ENCODE measurements around the gene TRABD.

TRABD gene

GRCh38 chr22:50216055-50216683 lies 30.5 kb downstream of the TRABD start:
- TF ChIP-seq CTCF (IDR thresholded peaks at IDR 0.05; ENCODE audit: low read length) (no peak), EZH2phosphoT487 (IDR thresholded peaks at IDR 0.05; ENCODE audit: low read length) (no peak), EZH2 (optimal IDR thresholded peaks at IDR 0.05; ENCODE audit: low read depth, low read length) (no peak)
- no peaks in the 10 kb centered on the region for H3K27me3 ChIP-seq (replicated peaks; ENCODE audit: insufficient read depth, low read length)
- H3K4me3 ChIP-seq (ENCODE audit: low read length), result no peak overlapping the region
- no peaks in the 10 kb centered on the region for H3K4me1 ChIP-seq (ENCODE audit: low read length)
- H3K79me2 ChIP-seq (ENCODE audit: low read length), result peaks cover 20% of the 10 kb centered on the region
- H3K9me2 ChIP-seq (replicated peaks; ENCODE audit: insufficient read depth, low read length), result no peaks in the 10 kb centered on the region
- no peaks in the 10 kb centered on the region for H3F3A ChIP-seq (ENCODE audit: insufficient read depth, low read length)
- no peak overlapping the region for H3K27ac ChIP-seq (ENCODE audit: low read length)
- DNase-seq, result no peak
- H4K20me1 ChIP-seq (ENCODE audit: insufficient read depth, low read length), result no peaks in the 10 kb centered on the region
- no peak overlapping the region for H3K4me2 ChIP-seq (ENCODE audit: low read depth, low read length)
- H2AFZ ChIP-seq (ENCODE audit: low read length), result no peak overlapping the region
- no peaks in the 10 kb centered on the region for H3K9me3 ChIP-seq (replicated peaks; ENCODE audit: insufficient read depth, low read length)
- H3K9ac ChIP-seq (ENCODE audit: low read length), result no peak overlapping the region
- H3K36me3 ChIP-seq (replicated peaks; ENCODE audit: insufficient read depth, low read length), result no peaks in the 10 kb centered on the region; the same call in 1 of the 2 replicates

DNA sequence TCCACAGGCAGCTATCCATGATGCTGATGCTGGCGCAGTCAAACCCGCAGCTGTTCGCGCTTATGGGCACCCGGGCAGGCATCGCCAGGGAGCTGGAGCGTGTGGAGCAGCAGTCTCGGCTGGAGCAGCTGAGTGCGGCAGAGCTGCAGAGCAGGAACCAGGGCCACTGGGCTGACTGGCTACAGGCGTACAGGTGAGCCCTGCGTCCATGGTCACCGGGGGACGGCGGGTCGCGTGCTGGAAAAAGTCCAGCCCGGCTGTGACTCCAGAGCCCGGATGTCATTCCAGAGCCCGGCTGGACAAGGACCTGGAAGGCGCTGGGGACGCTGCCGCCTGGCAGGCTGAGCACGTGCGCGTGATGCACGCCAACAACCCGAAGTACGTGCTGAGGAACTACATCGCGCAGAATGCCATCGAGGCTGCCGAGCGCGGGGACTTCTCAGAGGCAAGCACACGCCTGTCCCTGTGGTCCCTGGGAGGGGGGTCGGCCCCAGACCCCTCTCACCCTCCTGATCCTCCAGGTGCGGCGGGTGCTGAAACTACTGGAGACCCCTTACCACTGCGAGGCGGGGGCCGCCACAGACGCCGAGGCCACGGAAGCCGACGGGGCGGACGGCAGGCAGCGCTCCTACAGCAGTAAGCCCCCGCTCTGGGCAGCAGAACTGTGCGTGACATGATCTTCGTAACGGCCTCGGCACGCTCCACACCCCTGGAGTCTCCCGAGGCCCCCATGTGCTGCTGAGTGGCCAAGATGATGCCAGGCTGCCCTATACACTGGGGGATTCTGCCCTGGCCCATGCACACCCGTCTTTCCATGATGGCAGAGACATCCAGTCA lies 31.2 kb downstream of the TRABD start:
- H3K9me2 ChIP-seq (replicated peaks; ENCODE audit: insufficient read depth, low read length), result no peaks in the 10 kb centered on the region

GRCh38 chr22:50217543-50218152 lies 31.9 kb downstream of the TRABD start:
- no peak for TF ChIP-seq EZH2phosphoT487 (IDR thresholded peaks at IDR 0.05; ENCODE audit: low read length)
- TF ChIP-seq CTCF (IDR thresholded peaks at IDR 0.05; ENCODE audit: low read length), result no peak
- no peak for TF ChIP-seq EZH2 (optimal IDR thresholded peaks at IDR 0.05; ENCODE audit: low read depth, low read length)
- no peak for DNase-seq

More for the DNA sequence above, 31.2 kb downstream of the TRABD start:
- H3K27me3 ChIP-seq (replicated peaks; ENCODE audit: insufficient read depth, low read length), result no peaks in the 10 kb centered on the region
- no peak overlapping the region for H3K9ac ChIP-seq (ENCODE audit: low read length)
- H3K36me3 ChIP-seq (replicated peaks; ENCODE audit: insufficient read depth, low read length), result no peaks in the 10 kb centered on the region; the same call in 1 of the 2 replicates
- H2AFZ ChIP-seq (ENCODE audit: low read length), result no peak overlapping the region
- H3K27ac ChIP-seq (ENCODE audit: low read length), result no peak overlapping the region
- H3K4me3 ChIP-seq (ENCODE audit: low read length), result no peak overlapping the region
- H3K4me2 ChIP-seq (ENCODE audit: low read depth, low read length), result no peak overlapping the region
- H3K4me1 ChIP-seq (ENCODE audit: low read length), result no peaks in the 10 kb centered on the region
- H4K20me1 ChIP-seq (ENCODE audit: insufficient read depth, low read length), result no peaks in the 10 kb centered on the region
- no peak for DNase-seq
- H3K9me3 ChIP-seq (replicated peaks; ENCODE audit: insufficient read depth, low read length), result no peaks in the 10 kb centered on the region
- peaks cover 20% of the 10 kb centered on the region for H3K79me2 ChIP-seq (ENCODE audit: low read length)
- H3F3A ChIP-seq (ENCODE audit: insufficient read depth, low read length), result no peaks in the 10 kb centered on the region
- no peak for TF ChIP-seq EZH2phosphoT487 (IDR thresholded peaks at IDR 0.05; ENCODE audit: low read length)
- TF ChIP-seq CTCF (IDR thresholded peaks at IDR 0.05; ENCODE audit: low read length), result no peak
- TF ChIP-seq EZH2 (optimal IDR thresholded peaks at IDR 0.05; ENCODE audit: low read depth, low read length), result no peak

More at GRCh38 chr22:50217543-50218152, 31.9 kb downstream of the TRABD start:
- Histone ChIP-seq H3F3A (ENCODE audit: insufficient read depth, low read length) (no peaks in the 10 kb centered on the region), H4K20me1 (ENCODE audit: insufficient read depth, low read length) (no peaks in the 10 kb centered on the region), H3K9me2 (replicated peaks; ENCODE audit: insufficient read depth, low read length) (no peaks in the 10 kb centered on the region), H3K36me3 (replicated peaks; ENCODE audit: insufficient read depth, low read length) (no peaks in the 10 kb centered on the region; the same call in 1 of the 2 replicates), H3K27me3 (replicated peaks; ENCODE audit: insufficient read depth, low read length) (no peaks in the 10 kb centered on the region), H3K9me3 (replicated peaks; ENCODE audit: insufficient read depth, low read length) (no peaks in the 10 kb centered on the region), H3K27ac (ENCODE audit: low read length) (no peak overlapping the region), H3K4me3 (ENCODE audit: low read length) (no peak overlapping the region), H3K79me2 (ENCODE audit: low read length) (peaks cover 19% of the 10 kb centered on the region), H2AFZ (ENCODE audit: low read length) (no peak overlapping the region), H3K9ac (ENCODE audit: low read length) (no peak overlapping the region), H3K4me2 (ENCODE audit: low read depth, low read length) (no peak overlapping the region), H3K4me1 (ENCODE audit: low read length) (no peaks in the 10 kb centered on the region)
